Measurements from ENCODE around the gene OR10G3.
A peak's percentile ranks its signal among the peaks of the same experiment; 100 is the strongest.
"Not testable (repeated sequence)": the region's sequence is repeated elsewhere in the genome, so short reads cannot be mapped to it uniquely, and the experiment has no call there.

OR10G3 gene

GRCh38 chr14:21575661-21576060 lies 4.2 kb downstream of the OR10G3 start:
- DNase-seq (ENCODE audit: low read depth), result no peak
- H3K4me3 ChIP-seq (ENCODE audit: low read length), result no peak overlapping the region
- TF ChIP-seq CTCF (IDR thresholded peaks at IDR 0.05; ENCODE audit: insufficient read depth, low read depth, low read length, missing control alignments), result no peak

- no peak for DNase-seq (ENCODE audit: low read depth)
- TF ChIP-seq CTCF (IDR thresholded peaks at IDR 0.05; ENCODE audit: insufficient read depth, low read depth, low read length, missing control alignments), result no peak
- H3K4me3 ChIP-seq (ENCODE audit: low read length), result no peak overlapping the region
Measured at GRCh38 chr14:21572604-21573003, 7.3 kb downstream of the OR10G3 start.

GRCh38 chr14:21558703-21559170 lies 21.1 kb downstream of the OR10G3 start:
- TF ChIP-seq CTCF (IDR thresholded peaks at IDR 0.05; ENCODE audit: insufficient read depth, low read depth, low read length, missing control alignments), result no peak
- DNase-seq (ENCODE audit: low read depth), result no peak
- H3K4me3 ChIP-seq (ENCODE audit: low read length), result no peak overlapping the region

- peak; percentile 67 for TF ChIP-seq CTCF (IDR thresholded peaks at IDR 0.05; ENCODE audit: insufficient read depth, low read depth, low read length, missing control alignments)
- peak overlapping the region; percentile 40 for H3K4me3 ChIP-seq (ENCODE audit: low read length)
Measured at GRCh38 chr14:21557084-21557901, 22.6 kb downstream of the OR10G3 start.

GRCh38 chr14:21556378-21557083 lies 23.3 kb downstream of the OR10G3 start:
- no peak overlapping the region for H3K4me3 ChIP-seq (ENCODE audit: low read length)
- TF ChIP-seq CTCF (IDR thresholded peaks at IDR 0.05; ENCODE audit: insufficient read depth, low read depth, low read length, missing control alignments), result no peak
- no peak for DNase-seq (ENCODE audit: low read depth)

More at GRCh38 chr14:21557084-21557901, 22.6 kb downstream of the OR10G3 start:
- DNase-seq (ENCODE audit: low read depth), result peak; percentile 84

- TF ChIP-seq CTCF (IDR thresholded peaks at IDR 0.05; ENCODE audit: insufficient read depth, low read depth, low read length, missing control alignments), result no peak
- DNase-seq (ENCODE audit: low read depth), result no peak
- H3K4me3 ChIP-seq (ENCODE audit: low read length), result no peak overlapping the region
Measured at GRCh38 chr14:21553266-21553665, 26.6 kb downstream of the OR10G3 start.

GRCh38 chr14:21544588-21544987 lies 35.3 kb downstream of the OR10G3 start:
- DNase-seq (ENCODE audit: low read depth); H3K4me3 ChIP-seq (ENCODE audit: low read length): not testable (repeated sequence)

All from epithelial cell of esophagus (primary cell).